Sciatic nerve (tissue), 2 donors: ENCODE results near the gene TDP1. TPM values are rescaled to one million over a fixed set of nuclear protein-coding genes. Genes with fewer than 3 reads are reported as not detected.

Experiments used
- ATAC-seq: fragments of 200-7000 bp; cut with Tn5 transposase; one replicate; pipeline ENCODE4 v1.9.1; 2020; ENCODE audit warnings: mild to moderate bottlenecking, moderate library complexity
- DNase-seq: peaks from one replicate; pipeline ENCODE4 v3.0.0-alpha.2; 2020; ENCODE audit warnings: low spot score
- intact Hi-C: fragments of 100-400 bp; cut with DNase I; formaldehyde crosslinking; loops from one replicate; pipeline ENCODE4 v1.14.2; 2022
- total RNA-seq: library from RNA; stranded (reverse); fragmentation: NEBNext Ultra II Directional; extraction: Animal tissue kit (Norgen Biotek cat#: 25700); gene quantifications from one replicate; pipeline ENCODE4 v1.2.1, GENCODE V29; 2021
- donor health status: DM: no; HTN: no; CAD: no.
- donor health status: DM: no; HTN: no; CAD: no.

Gene TDP1
- total RNA-seq, 1 donor from 2014 or later = 12.7 TPM

DNA sequence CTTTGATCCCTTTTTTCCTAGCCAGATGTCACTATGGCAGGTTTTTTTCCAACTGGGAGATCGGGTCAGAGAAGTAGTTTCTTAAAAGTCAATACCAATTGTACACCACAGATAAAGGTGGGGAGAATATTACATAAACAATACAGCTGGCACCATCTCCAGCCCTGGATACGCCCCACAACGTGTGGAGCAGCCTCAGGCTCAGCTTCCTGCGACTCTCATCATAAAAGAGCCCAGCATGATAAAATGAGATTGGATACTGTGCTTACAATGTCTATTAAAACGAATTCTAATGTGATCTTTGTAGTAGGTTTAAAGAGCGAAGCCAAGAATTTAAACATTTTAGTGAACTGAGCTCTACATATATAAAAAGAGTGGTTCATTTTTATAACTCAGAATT, 22.7 kb upstream of the TDP1 start:
- intact Hi-C loops = no loop called here
- no peak for DNase-seq
- no peak for ATAC-seq

DNA sequence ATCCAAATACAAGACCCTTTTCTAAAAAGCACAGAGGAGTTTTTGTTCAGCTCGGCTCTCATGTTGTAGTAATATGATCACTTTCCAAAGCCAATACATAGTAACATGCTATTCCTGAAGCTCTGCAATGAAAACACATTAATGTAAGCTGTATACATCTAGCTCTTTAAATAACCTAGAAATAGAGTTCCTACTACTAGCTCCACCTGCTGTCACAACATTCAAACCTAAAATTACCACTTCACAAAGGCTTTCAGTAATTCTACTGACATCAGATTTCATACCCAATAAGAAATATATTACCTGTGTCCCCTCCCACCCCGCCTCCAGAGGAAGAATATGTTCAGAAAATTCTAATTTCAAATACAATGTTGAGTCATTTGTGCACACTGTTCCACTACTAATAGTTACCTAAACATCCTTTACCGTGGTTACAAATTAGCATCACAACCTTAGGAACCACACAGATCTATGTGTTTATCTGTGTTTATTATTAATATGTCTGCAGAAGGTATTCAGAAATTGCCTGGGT, 19.0 kb upstream of the TDP1 start:
- DNase-seq (no peak), ATAC-seq (no peak)
- intact Hi-C loops = no loop called here

- ATAC-seq (no peak), DNase-seq (no peak)
- intact Hi-C loops = no loop called here
Observed at GRCh38 chr14:89941830-89942377, 13.8 kb upstream of the TDP1 start.

- intact Hi-C loops = no loop called here
- no peak for DNase-seq
- ATAC-seq = no peak
Observed at GRCh38 chr14:89947344-89947743, 8.4 kb upstream of the TDP1 start.

DNA sequence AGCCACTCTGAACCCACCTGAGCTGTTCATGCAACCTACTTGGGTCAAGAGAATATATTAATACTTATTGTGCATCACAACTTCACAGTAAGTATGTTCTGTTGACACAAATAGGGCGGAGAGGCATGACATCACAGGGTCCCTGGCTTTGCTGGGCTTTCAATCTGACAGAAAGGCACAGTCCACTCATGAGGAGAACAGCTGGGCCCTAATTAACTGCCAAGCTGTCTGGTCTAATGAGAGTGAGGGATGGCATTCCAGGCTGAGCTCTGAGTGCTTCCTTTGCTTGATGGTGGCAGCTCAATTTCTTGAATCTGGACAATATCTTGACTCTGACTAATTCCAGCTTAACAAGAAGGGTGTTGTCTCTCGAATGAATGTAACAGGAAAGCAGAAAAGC, 3.2 kb upstream of the TDP1 start:
- intact Hi-C loops = no loop called here
- DNase-seq = no peak
- ATAC-seq = no peak

DNA sequence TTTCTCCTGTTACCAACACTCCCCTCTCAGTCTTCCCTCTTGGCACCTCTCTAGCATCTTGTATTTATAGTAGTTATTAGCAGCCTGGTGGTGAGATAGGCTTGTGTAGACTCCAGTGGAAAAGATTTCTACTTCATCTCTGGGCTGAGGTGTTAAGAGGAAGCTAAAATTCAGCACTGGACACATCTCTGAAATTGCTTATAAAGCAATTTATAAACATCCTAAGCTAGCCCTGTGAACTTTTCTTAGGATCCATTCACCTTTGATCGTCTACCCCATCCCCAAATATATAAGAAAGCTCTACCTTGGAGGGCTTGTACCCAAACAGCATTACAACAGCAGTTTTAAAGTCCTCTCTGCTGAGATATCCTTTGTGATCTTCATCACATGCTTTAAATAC, 2.1 kb upstream of the TDP1 start:
- DNase-seq (no peak), ATAC-seq (no peak)
- intact Hi-C loops = no loop called here

GRCh38 chr14:89954070-89955021, 1.4 kb upstream of the TDP1 start, which contains the start of gene EFCAB11:
Gene EFCAB11, minus strand, starts transcription at chr14:89954730. Its CDS starts 70 bp downstream, at chr14:89954660.
- DNase-seq = peak; percentile 97
- intact Hi-C loops = no loop called here
- ATAC-seq = peak; percentile 99

DNA sequence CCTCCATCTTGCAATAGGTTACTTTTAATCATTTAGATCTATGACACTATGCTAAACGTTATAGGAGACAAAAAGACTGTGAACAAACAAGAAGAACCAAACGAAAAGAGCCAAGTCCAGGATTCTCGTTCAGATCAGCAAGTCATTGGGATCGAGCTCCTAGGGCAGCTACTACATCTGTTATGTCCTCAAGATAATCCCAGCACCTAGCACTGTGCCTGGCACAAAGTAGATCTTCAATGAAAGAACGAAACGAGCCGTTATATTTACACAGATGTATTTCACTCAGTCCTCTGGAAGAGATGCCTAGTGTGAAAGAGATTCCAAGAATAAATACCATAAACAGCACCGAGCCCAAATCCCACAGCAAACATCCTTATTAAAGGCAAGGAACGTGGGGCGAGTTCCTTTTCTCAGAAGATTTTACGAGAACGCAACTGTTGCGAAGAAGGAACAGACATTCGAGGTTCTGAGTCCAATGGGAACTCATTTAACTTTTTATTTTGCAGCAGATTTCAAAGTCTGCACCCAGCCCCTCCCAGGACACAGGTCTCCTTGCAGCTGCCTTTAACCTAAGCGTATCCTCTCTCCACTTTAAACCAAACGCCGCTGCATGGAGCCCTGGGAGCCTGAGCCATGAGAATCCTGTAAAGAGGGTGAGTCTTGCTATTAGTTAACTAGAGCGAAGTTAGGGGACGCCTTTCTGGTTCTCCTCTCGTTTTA, 544 bp upstream of the TDP1 start:
- intact Hi-C loops = no loop called here
- DNase-seq (no peak), ATAC-seq (peak; percentile 38)

DNA sequence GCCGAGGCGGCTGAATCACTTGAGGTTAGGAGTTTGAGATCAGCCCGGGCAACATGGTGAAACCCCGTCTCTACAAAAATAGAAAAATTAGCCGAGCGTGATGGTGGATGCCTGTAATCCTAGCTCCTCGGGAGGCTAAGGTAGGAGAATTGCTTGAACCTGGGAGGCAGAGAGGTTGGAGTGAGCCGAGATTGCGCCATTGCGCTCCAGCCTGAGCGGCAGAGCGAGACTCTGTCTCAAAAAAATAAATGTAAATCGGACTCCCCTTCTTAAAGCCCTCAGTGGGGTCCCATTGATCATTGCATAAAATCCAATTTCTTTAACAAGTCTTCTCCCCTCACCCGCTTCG, 908 bp downstream of the TDP1 start:
- intact Hi-C loops = no loop called here
- DNase-seq = no peak
- ATAC-seq = no peak

- ATAC-seq (no peak), DNase-seq (no peak)
- intact Hi-C loops = no loop called here
Observed at GRCh38 chr14:89957376-89957775, 1.6 kb downstream of the TDP1 start.

DNA sequence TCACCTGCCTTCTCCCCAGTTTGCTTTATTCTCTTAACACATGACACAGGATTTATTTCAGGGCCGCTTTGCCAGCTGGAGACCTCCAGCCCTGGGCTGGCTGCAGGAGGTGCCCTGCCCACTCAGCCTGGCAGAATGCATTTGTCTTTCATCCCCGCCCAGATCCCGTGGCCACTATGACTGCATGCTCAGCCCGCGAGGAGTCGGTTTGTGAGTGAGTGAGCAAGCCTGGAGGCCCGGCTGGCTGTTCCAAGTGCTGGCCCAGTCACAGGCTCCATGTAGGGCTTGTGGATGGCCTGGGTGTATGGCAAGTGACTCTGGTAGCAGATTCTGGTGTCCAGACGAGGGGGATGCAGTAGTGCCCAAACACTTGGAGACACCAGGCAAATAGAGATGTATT, 2.1 kb downstream of the TDP1 start:
- DNase-seq = no peak
- intact Hi-C loops = no loop called here

DNA sequence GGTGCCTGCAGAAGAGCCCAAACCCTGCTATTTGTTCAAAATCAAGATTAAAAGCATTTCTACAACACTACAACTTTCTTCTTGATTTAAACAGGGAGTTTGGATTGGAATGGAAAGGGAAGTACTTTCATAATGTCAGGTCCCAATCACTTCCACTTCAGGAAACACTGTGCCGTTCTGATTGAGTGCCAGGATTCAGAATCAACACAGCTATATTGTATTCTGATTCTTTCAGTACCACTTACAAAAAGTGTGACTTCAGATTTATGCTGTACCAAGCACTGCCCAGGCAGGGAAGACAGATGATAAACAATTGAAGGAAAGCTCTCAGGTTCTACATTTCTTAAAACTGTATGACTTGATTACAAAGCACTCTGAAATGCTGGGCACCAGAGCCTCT, 3.2 kb downstream of the TDP1 start:
- no peak for DNase-seq
- intact Hi-C loops = no loop called here
- no peak for ATAC-seq

More for the DNA sequence above, 2.1 kb downstream of the TDP1 start:
- ATAC-seq = no peak

DNA sequence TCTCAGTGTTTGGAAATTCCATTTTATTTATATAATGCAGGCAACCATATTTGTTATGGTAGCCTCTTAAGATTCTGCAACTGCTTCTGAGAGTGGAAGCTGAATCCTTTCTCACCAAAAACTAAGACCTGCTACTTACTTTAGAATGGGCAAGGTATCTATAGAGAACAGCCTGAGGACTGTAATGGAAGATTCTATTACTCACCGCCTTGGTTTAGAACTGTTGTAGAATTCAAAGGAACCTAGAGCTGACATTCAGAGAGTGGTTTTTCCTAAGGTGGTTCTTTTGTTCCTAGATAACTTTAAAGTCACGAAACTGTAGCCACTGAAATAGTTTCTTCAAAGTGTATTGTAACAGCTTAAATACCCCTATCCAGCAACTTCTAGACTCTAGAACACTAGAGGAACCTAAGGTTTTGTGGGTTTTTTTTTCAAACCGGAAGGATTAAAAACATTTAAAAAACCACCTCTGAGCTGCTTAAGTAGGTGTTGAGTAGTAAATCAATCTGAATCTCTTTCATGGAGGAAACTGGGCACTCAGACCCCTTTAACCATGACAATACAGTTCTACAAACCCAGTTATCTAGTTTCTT, 4.2 kb downstream of the TDP1 start:
- no peak for DNase-seq
- intact Hi-C loops = no loop called here
- no peak for ATAC-seq

GRCh38 chr14:89960914-89961313, 5.2 kb downstream of the TDP1 start:
- intact Hi-C loops = no loop called here
- ATAC-seq (no peak), DNase-seq (no peak)

DNA sequence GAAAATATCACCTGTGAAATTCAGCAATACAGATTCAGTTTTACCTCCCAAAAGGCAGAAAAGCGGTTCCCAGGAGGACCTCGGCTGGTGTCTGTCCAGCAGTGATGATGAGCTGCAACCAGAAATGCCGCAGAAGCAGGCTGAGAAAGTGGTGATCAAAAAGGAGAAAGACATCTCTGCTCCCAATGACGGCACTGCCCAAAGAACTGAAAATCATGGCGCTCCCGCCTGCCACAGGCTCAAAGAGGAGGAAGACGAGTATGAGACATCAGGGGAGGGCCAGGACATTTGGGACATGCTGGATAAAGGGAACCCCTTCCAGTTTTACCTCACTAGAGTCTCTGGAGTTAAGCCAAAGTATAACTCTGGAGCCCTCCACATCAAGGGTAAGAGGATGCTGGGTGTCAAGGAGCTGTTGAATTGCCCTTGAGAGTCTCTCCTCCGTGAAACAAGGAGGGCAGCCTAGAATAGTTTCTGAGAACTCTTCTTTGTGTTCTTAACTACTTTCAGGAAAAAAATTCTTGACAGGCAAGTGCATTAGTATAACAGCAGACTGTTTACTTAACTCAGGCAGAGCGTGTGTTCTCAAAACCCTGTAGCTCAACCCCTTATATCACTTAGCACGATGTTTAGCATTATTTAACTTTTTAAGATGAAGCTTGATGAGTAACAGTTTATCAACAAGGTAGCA, 7.7 kb downstream of the TDP1 start:
- intact Hi-C loops = no loop called here
- ATAC-seq = no peak
- no peak for DNase-seq

GRCh38 chr14:89965839-89966238, 10.1 kb downstream of the TDP1 start:
- ATAC-seq (no peak), DNase-seq (no peak)
- intact Hi-C loops = no loop called here

- peak; percentile 83 for ATAC-seq
- intact Hi-C loops = no loop called here
Observed at GRCh38 chr14:89973234-89973823, 17.6 kb downstream of the TDP1 start.

DNA sequence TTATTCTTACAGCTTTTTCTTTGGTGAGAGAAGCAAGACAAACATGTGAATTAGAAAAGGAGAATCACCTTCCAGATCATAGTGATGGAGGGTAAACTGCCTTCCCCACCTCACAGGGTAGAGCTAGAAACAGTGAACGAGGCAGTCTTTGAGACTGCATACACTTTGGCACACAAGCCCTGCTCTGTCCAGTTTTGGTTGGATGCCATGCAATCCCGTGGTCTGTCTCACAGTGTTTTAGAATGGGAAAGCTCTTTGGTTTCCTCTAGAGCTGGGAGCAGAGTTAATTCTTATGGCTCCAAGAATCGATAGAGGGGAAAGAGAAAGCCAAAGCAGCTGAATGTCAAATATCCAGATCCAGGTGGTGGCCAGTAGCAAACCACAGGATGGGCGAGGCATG, 21.9 kb downstream of the TDP1 start:
- intact Hi-C loops = no loop called here
- DNase-seq (no peak), ATAC-seq (no peak)

More at GRCh38 chr14:89973234-89973823, 17.6 kb downstream of the TDP1 start:
- peak; percentile 85 for DNase-seq
